ENCODE measurements around the gene RIN1. TPM values are rescaled to one million over a fixed set of nuclear protein-coding genes. Genes with fewer than 3 reads are reported as not detected.

Gene RIN1
- total and polyA plus RNA-seq, 2 experiments from 2014 or later = 2.5 to 8.2 TPM

GRCh38 chr11:66283461-66284105 lies 52.7 kb downstream of the RIN1 start:
- no peak overlapping the region for H3K4me3 ChIP-seq
- H3K4me1 ChIP-seq (ENCODE audit: insufficient read depth) = peaks cover 14% of the 10 kb centered on the region
- H3K36me3 Mint-ChIP-seq (ENCODE audit: low read depth) = no peaks in the 10 kb centered on the region; the same call in 2 of the 3 replicates
- peaks cover 7% of the 10 kb centered on the region for H3K79me2 ChIP-seq (replicated peaks; ENCODE audit: insufficient read depth)
- ATAC-seq (no peak), DNase-seq (ENCODE audit: low spot score) (no peak)
- H3K9me2 ChIP-seq (ENCODE audit: insufficient read depth) = no peaks in the 10 kb centered on the region
- H3K9me3 Mint-ChIP-seq = no peaks in the 10 kb centered on the region
- H4K20me1 ChIP-seq (replicated peaks; ENCODE audit: insufficient read depth) = no peaks in the 10 kb centered on the region; the same call in none of the 2 replicates
- no peak overlapping the region for H3K4me2 ChIP-seq
- H3K36me3 ChIP-seq (ENCODE audit: insufficient read depth) = no peaks in the 10 kb centered on the region; the same call in 1 of the 2 replicates
- no peaks in the 10 kb centered on the region for H3K27me3 ChIP-seq (ENCODE audit: insufficient read depth)
- H2AFZ ChIP-seq = no peak overlapping the region
- no peak overlapping the region for H3K4me3 Mint-ChIP-seq
- TF ChIP-seq ZNF114 (CRISPR knock-in tag; IDR thresholded peaks at IDR 0.05) (no peak), CTCF (conservative IDR thresholded peaks at IDR 0.05; ENCODE audit: low read depth in 2 of 2) (peak in 1 of 2 experiments; percentile 16; a peak in 2 of 4 replicates)
- TF ChIP-seq, protein P1, sequence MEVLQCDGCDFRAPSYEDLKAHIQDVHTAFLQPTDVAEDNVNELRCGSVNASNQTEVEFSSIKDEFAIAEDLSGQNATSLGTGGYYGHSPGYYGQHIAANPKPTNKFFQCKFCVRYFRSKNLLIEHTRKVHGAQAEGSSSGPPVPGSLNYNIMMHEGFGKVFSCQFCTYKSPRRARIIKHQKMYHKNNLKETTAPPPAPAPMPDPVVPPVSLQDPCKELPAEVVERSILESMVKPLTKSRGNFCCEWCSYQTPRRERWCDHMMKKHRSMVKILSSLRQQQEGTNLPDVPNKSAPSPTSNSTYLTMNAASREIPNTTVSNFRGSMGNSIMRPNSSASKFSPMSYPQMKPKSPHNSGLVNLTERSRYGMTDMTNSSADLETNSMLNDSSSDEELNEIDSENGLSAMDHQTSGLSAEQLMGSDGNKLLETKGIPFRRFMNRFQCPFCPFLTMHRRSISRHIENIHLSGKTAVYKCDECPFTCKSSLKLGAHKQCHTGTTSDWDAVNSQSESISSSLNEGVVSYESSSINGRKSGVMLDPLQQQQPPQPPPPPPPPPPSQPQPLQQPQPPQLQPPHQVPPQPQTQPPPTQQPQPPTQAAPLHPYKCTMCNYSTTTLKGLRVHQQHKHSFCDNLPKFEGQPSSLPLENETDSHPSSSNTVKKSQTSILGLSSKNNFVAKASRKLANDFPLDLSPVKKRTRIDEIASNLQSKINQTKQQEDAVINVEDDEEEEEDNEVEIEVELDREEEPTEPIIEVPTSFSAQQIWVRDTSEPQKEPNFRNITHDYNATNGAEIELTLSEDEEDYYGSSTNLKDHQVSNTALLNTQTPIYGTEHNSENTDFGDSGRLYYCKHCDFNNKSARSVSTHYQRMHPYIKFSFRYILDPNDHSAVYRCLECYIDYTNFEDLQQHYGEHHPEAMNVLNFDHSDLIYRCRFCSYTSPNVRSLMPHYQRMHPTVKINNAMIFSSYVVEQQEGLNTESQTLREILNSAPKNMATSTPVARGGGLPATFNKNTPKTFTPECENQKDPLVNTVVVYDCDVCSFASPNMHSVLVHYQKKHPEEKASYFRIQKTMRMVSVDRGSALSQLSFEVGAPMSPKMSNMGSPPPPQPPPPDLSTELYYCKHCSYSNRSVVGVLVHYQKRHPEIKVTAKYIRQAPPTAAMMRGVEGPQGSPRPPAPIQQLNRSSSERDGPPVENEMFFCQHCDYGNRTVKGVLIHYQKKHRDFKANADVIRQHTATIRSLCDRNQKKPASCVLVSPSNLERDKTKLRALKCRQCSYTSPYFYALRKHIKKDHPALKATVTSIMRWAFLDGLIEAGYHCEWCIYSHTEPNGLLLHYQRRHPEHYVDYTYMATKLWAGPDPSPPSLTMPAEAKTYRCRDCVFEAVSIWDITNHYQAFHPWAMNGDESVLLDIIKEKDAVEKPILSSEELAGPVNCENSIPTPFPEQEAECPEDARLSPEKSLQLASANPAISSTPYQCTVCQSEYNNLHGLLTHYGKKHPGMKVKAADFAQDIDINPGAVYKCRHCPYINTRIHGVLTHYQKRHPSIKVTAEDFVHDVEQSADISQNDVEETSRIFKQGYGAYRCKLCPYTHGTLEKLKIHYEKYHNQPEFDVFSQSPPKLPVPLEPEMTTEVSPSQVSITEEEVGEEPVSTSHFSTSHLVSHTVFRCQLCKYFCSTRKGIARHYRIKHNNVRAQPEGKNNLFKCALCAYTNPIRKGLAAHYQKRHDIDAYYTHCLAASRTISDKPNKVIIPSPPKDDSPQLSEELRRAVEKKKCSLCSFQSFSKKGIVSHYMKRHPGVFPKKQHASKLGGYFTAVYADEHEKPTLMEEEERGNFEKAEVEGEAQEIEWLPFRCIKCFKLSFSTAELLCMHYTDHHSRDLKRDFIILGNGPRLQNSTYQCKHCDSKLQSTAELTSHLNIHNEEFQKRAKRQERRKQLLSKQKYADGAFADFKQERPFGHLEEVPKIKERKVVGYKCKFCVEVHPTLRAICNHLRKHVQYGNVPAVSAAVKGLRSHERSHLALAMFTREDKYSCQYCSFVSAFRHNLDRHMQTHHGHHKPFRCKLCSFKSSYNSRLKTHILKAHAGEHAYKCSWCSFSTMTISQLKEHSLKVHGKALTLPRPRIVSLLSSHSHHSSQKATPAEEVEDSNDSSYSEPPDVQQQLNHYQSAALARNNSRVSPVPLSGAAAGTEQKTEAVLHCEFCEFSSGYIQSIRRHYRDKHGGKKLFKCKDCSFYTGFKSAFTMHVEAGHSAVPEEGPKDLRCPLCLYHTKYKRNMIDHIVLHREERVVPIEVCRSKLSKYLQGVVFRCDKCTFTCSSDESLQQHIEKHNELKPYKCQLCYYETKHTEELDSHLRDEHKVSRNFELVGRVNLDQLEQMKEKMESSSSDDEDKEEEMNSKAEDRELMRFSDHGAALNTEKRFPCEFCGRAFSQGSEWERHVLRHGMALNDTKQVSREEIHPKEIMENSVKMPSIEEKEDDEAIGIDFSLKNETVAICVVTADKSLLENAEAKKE (CRISPR knock-in tag; IDR thresholded peaks at IDR 0.05) = no peak
- H3F3A ChIP-seq (replicated peaks; ENCODE audit: low read depth) = 0 out of 2 replicates have a peak, but pooled peaks cover 11% of the 10 kb centered on the region
- peaks cover 32% of the 10 kb centered on the region for H3K4me1 Mint-ChIP-seq
- no peak overlapping the region for H3K27ac Mint-ChIP-seq
- peaks cover 31% of the 10 kb centered on the region for H3K27me3 Mint-ChIP-seq (ENCODE audit: insufficient read depth, low read depth, poor library complexity)
- H3K27ac ChIP-seq (ENCODE audit: low read depth) = no peak overlapping the region
